Measurements from ENCODE around the gene FGFR4.

Gene FGFR4

GRCh38 chr5:177085985-177086653 lies 596 bp upstream of the FGFR4 start:
- DNase-seq (ENCODE audit: low spot score) = no peak

DNA sequence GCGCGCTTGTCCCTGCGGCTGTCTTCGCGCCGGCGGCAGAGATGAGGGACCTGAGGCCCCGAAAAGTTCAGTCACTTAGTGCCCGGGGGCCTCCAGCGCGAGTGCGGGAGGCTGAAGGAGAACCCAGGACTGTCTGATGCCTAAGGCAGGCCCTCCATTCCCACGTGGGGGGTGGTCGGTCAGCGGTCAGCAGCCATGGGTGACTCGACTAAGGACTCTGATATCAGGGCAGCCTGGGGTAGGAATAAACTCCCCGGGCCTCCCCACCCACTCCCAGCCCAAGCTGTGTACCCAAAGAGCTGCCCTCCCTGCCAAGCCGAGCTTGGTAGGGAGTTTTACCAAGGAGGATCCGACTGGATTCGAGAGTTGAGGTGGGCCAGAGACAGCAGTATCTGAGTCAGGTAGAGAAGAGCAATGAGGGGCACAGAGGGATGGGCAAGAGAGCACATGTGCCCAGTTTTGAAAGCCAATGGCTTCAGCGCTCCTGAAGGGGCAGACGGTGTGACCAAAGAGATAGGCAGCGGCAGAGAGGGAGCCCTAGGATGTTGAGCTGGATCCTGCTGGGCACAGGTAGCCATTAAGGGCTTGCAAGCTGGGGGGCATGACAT lies 787 bp downstream of the FGFR4 start:
- DNase-seq (ENCODE audit: low spot score) = no peak

DNA sequence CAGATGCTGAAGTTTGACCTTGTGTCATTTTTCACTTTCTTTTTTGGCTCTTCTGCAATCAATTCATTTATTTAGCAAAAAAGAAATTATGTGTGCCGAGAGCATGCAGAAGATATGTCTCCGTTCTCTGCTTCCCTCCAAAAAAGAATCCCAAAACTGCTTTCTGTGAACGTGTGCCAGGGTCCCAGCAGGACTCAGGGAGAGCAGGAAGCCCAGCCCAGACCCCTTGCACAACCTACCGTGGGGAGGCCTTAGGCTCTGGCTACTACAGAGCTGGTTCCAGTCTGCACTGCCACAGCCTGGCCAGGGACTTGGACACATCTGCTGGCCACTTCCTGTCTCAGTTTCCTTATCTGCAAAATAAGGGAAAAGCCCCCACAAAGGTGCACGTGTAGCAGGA lies 2.4 kb downstream of the FGFR4 start:
- DNase-seq (ENCODE audit: low spot score) = no peak

DNA sequence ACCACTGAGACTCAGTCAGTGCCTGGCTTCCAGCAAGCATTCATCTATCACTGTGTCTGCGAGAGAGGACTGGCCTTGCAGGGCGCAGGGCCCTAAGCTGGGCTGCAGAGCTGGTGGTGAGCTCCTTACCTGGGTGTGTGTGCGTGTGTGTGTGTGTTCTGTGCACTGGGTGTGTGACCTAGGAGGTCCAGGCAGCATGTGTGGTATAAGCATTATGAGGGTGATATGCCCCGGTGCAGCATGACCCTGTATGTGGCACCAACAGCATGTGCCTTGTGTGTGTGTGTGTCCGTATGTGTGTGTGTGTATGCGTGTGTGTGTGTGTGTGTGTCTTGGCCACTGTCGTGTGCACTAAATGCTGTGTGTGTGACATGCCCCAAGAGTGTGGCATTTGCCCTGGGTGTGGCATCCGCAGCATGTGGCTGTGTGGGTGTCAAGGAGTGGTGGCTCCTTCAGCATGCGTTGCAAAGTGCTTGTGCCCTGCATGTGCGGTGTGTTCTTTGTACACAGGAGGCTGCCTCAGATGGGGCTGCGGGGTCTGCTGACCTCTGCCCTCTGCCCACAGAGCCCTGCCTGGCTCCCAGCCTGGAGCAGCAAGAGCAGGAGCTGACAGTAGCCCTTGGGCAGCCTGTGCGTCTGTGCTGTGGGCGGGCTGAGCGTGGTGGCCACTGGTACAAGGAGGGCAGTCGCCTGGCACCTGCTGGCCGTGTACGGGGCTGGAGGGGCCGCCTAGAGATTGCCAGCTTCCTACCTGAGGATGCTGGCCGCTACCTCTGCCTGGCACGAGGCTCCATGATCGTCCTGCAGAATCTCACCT lies 3.3 kb downstream of the FGFR4 start:
- no peak for DNase-seq (ENCODE audit: low spot score)

DNA sequence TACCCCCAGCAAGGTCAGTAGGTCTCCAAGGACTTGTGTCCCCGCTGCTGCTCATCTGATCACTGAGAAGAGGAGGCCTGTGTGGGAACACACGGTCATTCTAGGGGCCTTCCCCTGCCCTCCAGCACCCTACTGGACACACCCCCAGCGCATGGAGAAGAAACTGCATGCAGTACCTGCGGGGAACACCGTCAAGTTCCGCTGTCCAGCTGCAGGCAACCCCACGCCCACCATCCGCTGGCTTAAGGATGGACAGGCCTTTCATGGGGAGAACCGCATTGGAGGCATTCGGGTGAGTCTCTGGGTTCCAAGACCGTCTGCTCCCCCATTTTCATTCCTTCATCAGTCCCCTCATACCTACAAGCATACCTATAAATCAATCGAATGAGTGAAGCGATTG lies 4.1 kb downstream of the FGFR4 start:
- no peak for DNase-seq (ENCODE audit: low spot score)

DNA sequence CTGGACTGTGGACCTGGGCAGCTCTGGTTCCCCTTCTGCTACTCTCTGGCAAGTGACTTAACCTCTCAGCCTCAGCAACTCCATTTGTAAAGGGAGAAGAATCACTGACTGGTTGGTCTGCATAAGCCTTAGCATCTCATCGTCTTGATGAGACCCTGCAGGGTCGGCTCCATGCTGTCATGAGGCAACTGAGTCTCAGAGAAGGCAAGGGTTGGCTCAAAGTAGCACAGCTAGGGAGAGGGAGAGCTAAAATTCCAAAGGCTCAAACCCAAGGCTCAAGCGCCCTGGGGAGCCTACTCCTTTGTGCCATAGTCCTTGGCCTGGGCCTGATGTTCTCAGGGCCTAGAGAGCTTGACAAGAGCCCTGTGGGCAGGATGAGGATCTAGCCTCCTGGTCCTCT lies 4.5 kb downstream of the FGFR4 start:
- no peak for DNase-seq (ENCODE audit: low spot score)

GRCh38 chr5:177092178-177093081 lies 5.7 kb downstream of the FGFR4 start:
- no peak for DNase-seq (ENCODE audit: low spot score)

DNA sequence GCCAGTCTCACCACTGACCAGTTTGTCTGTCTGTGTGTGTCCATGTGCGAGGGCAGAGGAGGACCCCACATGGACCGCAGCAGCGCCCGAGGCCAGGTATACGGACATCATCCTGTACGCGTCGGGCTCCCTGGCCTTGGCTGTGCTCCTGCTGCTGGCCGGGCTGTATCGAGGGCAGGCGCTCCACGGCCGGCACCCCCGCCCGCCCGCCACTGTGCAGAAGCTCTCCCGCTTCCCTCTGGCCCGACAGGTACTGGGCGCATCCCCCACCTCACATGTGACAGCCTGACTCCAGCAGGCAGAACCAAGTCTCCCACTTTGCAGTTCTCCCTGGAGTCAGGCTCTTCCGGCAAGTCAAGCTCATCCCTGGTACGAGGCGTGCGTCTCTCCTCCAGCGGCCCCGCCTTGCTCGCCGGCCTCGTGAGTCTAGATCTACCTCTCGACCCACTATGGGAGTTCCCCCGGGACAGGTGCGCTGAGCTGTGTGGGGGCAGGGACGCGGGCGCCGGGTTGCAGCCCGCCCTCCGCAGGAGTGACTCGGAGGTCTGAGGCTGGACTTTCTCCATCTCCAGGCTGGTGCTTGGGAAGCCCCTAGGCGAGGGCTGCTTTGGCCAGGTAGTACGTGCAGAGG lies 6.5 kb downstream of the FGFR4 start:
- DNase-seq (ENCODE audit: low spot score) = no peak

DNA sequence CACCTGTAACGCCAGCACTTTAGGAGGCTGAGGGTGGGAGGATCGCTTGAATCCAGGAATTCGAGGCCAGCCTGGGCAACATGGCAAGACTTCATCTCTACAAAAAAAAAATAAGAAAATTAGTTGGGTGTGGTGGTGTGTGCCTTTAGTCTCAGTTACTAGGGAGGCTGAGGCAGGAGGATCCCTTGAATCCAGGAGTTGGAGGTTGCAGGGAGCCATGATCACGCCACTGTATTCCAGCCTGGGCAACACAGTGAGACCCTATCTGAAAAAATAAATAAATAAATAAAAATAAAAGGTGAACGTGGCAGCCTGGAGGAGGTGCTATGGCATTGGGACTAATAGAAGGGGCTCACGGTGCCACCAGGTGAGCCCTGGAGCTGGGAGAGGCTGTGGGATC lies 7.1 kb downstream of the FGFR4 start:
- no peak for DNase-seq (ENCODE audit: low spot score)

DNA sequence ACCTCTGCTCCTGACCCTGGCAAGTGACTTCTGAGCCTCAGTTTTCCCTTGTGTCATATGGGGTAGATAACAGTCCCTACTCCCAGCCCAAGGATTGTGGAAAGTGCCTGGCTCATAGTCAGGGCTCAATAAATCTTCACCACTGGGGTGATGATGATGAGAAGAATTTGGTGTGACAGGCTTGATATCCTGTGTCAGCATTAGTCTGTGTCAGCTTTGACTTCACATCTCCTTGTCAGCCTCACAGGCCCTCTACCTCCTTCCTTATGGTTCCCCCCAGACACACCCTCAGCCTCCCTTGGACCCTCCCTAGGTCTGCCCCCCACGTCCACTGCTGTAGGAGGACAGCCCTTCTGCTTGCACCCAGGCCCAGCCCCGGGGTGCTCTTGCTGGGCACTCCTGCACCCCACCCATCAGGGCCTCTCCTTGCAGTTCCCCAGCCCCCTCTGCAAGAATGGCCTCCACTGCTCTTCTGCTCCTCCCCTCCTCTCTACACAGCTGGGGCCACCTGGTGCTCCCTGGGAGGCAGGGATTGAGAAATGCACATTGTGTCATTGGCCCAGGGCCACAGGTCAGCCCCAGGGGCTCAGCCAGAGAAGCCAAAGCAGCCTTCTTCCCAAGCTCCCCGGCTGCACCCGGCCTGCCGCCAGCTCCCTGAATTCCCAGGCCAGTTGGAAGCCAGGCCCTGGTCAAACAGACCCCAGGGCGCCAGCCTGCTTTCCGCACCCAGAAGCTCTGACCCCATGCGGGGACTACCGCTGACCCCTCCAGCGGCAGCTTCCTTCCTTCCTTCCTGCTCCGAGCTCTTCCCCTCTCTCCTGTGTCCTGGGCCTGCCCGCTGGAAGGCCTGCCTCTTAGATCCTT lies 7.7 kb downstream of the FGFR4 start:
- no peak for DNase-seq (ENCODE audit: low spot score)

GRCh38 chr5:177095088-177095669 lies 8.5 kb downstream of the FGFR4 start:
- no peak for DNase-seq (ENCODE audit: low spot score)

DNA sequence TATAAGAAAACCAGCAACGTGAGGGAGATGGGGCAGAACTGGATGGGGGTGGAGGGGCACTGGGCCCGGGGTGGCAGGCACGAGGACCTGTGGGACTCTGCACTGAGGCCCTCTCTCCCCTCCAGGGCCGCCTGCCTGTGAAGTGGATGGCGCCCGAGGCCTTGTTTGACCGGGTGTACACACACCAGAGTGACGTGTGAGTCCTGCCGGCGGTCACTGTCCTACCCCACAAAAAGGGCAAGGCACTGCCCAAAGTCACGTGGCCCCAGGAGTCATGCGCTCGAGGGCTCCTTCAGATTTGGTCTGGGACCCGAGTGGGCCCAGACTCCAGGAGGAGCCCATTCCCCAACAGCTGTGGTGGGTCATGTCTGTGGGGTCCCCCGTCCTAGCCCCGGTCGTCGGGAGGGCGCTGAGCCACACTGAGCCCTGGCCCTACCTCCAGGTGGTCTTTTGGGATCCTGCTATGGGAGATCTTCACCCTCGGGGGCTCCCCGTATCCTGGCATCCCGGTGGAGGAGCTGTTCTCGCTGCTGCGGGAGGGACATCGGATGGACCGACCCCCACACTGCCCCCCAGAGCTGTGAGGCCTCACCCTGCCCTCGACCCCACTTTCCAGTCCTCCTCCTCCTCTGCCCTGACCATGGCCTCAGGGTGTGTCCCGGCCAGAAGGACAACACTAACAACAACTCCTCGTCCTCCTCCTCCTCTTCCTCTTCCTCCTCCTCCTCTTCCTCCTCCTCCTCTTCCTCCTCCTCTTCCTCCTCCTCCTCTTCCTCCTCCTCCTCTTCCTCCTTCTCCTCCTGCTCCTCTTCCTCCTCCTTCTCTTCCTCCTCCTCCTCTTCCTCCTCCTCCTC lies 9.7 kb downstream of the FGFR4 start:
- DNase-seq (ENCODE audit: low spot score) = no peak

DNA sequence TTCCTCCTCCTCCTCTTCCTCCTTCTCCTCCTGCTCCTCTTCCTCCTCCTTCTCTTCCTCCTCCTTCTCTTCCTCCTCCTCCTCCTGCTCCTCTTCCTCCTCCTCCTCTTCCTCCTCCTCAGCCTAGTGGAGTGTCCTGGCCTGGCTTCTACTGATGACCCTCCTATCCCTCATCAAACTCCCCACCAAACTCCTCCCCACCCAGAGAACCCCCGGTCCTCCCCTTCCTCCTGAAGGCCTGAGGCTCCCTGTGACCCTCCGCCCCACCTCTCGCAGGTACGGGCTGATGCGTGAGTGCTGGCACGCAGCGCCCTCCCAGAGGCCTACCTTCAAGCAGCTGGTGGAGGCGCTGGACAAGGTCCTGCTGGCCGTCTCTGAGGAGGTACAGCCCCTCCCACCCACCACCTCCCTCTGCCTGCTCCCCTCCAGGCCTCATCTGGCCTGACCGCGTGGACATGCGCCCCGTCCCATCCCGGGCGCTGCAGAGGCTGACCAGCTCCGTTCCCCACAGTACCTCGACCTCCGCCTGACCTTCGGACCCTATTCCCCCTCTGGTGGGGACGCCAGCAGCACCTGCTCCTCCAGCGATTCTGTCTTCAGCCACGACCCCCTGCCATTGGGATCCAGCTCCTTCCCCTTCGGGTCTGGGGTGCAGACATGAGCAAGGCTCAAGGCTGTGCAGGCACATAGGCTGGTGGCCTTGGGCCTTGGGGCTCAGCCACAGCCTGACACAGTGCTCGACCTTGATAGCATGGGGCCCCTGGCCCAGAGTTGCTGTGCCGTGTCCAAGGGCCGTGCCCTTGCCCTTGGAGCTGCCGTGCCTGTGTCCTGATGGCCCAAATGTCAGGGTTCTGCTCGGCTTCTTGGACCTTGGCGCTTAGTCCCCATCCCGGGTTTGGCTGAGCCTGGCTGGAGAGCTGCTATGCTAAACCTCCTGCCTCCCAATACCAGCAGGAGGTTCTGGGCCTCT lies 10.6 kb downstream of the FGFR4 start:
- no peak for DNase-seq (ENCODE audit: low spot score)

- DNase-seq (ENCODE audit: low spot score) = no peak
Observed at GRCh38 chr5:177098120-177098469, 11.4 kb downstream of the FGFR4 start.

- peak; percentile 53 for DNase-seq (ENCODE audit: low spot score)
Observed at GRCh38 chr5:177098470-177099141, 11.9 kb downstream of the FGFR4 start.

DNA sequence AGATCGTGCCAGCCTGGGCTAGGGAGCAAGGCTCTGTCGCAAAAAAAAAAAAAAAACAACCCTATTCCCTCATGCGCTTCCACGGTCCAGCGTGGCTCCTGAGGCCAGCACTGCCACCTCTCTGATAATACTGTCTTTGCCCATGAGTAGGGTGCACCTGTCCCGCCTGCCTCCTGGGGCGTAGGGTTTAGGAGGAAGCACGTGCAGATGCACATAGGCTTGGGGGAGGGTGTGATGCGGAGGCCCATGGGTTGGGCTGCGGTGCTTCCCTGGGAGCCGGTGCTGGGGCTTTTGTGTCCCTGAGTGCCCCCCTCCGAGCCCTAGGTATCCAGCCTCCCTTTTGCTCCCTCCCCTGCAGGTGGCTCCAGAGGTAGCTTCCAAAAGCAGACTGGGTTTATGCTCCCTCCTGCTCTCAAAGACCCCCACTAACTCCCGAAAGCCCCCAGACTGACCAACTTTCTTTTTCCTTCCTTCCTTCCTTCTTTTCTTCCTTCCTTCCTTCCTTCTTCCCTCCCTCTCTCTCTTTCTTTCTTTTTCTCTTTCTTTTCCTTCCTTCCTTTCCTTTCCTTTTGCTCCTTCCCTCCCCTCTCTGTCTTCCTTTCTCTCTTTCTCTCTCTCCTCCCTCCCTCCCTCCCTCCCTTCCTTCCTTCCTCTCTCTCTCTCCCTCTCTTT lies 12.8 kb downstream of the FGFR4 start:
- DNase-seq (ENCODE audit: low spot score) = no peak

GRCh38 chr5:177100714-177101121 lies 14.0 kb downstream of the FGFR4 start:
- DNase-seq (ENCODE audit: low spot score) = no peak

All from ecto neural progenitor cell (in vitro differentiated cells).